Measurements from ENCODE around the gene RAPGEF2.

The RAPGEF2 gene

GRCh38 chr4:159199826-159200225 is 96.9 kb downstream of the RAPGEF2 start:
- TF ChIP-seq CTCF (IDR thresholded peaks at IDR 0.05; ENCODE audit: low read depth, low read length) = no peak
- no peak overlapping the region for H3K4me3 ChIP-seq (replicated peaks in 1 of 2; ENCODE audit: low read depth in 2 of 2, low read length in 2 of 2)
- no peak for DNase-seq (ENCODE audit: low read depth in 2 of 2)

- no peak overlapping the region for H3K4me3 ChIP-seq (replicated peaks in 1 of 2; ENCODE audit: low read depth in 2 of 2, low read length in 2 of 2)
- TF ChIP-seq CTCF (IDR thresholded peaks at IDR 0.05; ENCODE audit: low read depth, low read length) = no peak
- no peak for DNase-seq (ENCODE audit: low read depth in 2 of 2)
Measured at GRCh38 chr4:159201168-159201567, 98.3 kb downstream of the RAPGEF2 start.

GRCh38 chr4:159204566-159204965 is 101.7 kb downstream of the RAPGEF2 start:
- no peak overlapping the region for H3K4me3 ChIP-seq (replicated peaks in 1 of 2; ENCODE audit: low read depth in 2 of 2, low read length in 2 of 2)
- TF ChIP-seq CTCF (IDR thresholded peaks at IDR 0.05; ENCODE audit: low read depth, low read length) = no peak
- DNase-seq (ENCODE audit: low read depth in 2 of 2) = no peak

GRCh38 chr4:159205466-159205865 is 102.6 kb downstream of the RAPGEF2 start:
- DNase-seq (ENCODE audit: low read depth in 2 of 2) = no peak
- H3K4me3 ChIP-seq (replicated peaks in 1 of 2; ENCODE audit: low read depth in 2 of 2, low read length in 2 of 2) = no peak overlapping the region
- TF ChIP-seq CTCF (IDR thresholded peaks at IDR 0.05; ENCODE audit: low read depth, low read length) = no peak

- no peak overlapping the region for H3K4me3 ChIP-seq (replicated peaks in 1 of 2; ENCODE audit: low read depth in 2 of 2, low read length in 2 of 2)
- DNase-seq (ENCODE audit: low read depth in 2 of 2) = peak in 1 of 2 donors; percentile 56
- no peak for TF ChIP-seq CTCF (IDR thresholded peaks at IDR 0.05; ENCODE audit: low read depth, low read length)
Measured at GRCh38 chr4:159206427-159206871, 103.6 kb downstream of the RAPGEF2 start.

GRCh38 chr4:159209249-159209648 is 106.4 kb downstream of the RAPGEF2 start:
- no peak for TF ChIP-seq CTCF (IDR thresholded peaks at IDR 0.05; ENCODE audit: low read depth, low read length)
- H3K4me3 ChIP-seq (replicated peaks in 1 of 2; ENCODE audit: low read depth in 2 of 2, low read length in 2 of 2) = no peak overlapping the region
- DNase-seq (ENCODE audit: low read depth in 2 of 2) = no peak

GRCh38 chr4:159210975-159211374 is 108.1 kb downstream of the RAPGEF2 start:
- H3K4me3 ChIP-seq (replicated peaks in 1 of 2; ENCODE audit: low read depth in 2 of 2, low read length in 2 of 2) = no peak overlapping the region
- DNase-seq (ENCODE audit: low read depth in 2 of 2) = no peak
- TF ChIP-seq CTCF (IDR thresholded peaks at IDR 0.05; ENCODE audit: low read depth, low read length) = no peak
